Mucosa of descending colon (tissue), 3 donors: ENCODE measurements around the gene GUCY1B1. TPM values are rescaled to one million over a fixed set of nuclear protein-coding genes. Genes with fewer than 3 reads are reported as not detected.

Experiments
- ATAC-seq: fragments of 200-7000 bp; cut with Tn5 transposase; one replicate; pipeline ENCODE4 v1.9.1; 2020; ENCODE audit warnings: mild to moderate bottlenecking, moderate library complexity
- DNase-seq, 3 donors: peaks; one replicate each; pipeline ENCODE4 v3.0.0-alpha.2; 2020
- H3K36me3 ChIP-seq: fragments of 200-600 bp; one replicate; pipeline ENCODE4 v1.8.0; 2021; ENCODE audit warnings: low read depth, mild to moderate bottlenecking
- H3K4me1 ChIP-seq: fragments of 200-600 bp; one replicate; pipeline ENCODE4 v1.8.0; 2021; ENCODE audit warnings: low read depth, mild to moderate bottlenecking
- H3K4me3 ChIP-seq: fragments of 200-600 bp; one replicate; pipeline ENCODE4 v1.8.0; 2021; ENCODE audit warnings: mild to moderate bottlenecking
- H3K9me3 ChIP-seq: fragments of 200-600 bp; one replicate; pipeline ENCODE4 v1.8.0; 2021; ENCODE audit warnings: mild to moderate bottlenecking
- CTCF ChIP-seq: fragments of 200-600 bp; IDR thresholded peaks from one replicate; pipeline ENCODE4 v1.8.0; 2022; ENCODE audit warnings: antibody characterized with exemption, mild to moderate bottlenecking
- intact Hi-C, 2 donors: fragments of 100-400 bp; cut with DNase I in 1 of 2; cut with micrococcal nuclease in 1 of 2; formaldehyde crosslinking; loops; one replicate each; pipeline versions ENCODE4 v1.11.0 to v1.11.1; 2022; cut with DNase I, micrococcal nuclease
- total RNA-seq, 3 donors: library from RNA; stranded (reverse); fragmentation: NEBNext Ultra II Directional in 2 of 3; extraction: Animal tissue kit (Norgen Biotek cat#: 25700) in 2 of 3; gene quantifications; one replicate each; pipeline versions ENCODE4 v1.2.1 to v1.2.4, GENCODE V29; 2021 to 2023
- donor health status: DM: no; HTN: no; CAD: no; lungs with moderate emphysema.
- donor health status: DM: no; HTN: no; CAD: no.
- donor health status: DM: no; HTN: yes; CAD: no.

The GUCY1B1 gene
- total RNA-seq, 3 donors from 2014 or later, result 1.9 to 42.1 (median 6.2) TPM

GRCh38 chr4:155749041-155749440, 9.8 kb upstream of the GUCY1B1 start:
- ATAC-seq, result no peak

GRCh38 chr4:155751569-155751968, 7.3 kb upstream of the GUCY1B1 start:
- H3K4me3 ChIP-seq, result no peak overlapping the region

More at GRCh38 chr4:155749041-155749440, 9.8 kb upstream of the GUCY1B1 start:
- TF ChIP-seq CTCF, result no peak
- Histone ChIP-seq H3K4me3 (no peak overlapping the region), H3K36me3 (no peaks in the 10 kb centered on the region), H3K4me1 (no peaks in the 10 kb centered on the region), H3K9me3 (no peaks in the 10 kb centered on the region)
- no peak for DNase-seq
- intact Hi-C loops, result no loop called here

GRCh38 chr4:155757745-155758265, 1.0 kb upstream of the GUCY1B1 start:
- DNase-seq (no peak), ATAC-seq (no peak)
- Histone ChIP-seq H3K36me3 (no peaks in the 10 kb centered on the region), H3K4me3 (no peak overlapping the region), H3K4me1 (no peaks in the 10 kb centered on the region), H3K9me3 (no peaks in the 10 kb centered on the region)
- no peak for TF ChIP-seq CTCF
- intact Hi-C loops, result no loop called here

More at GRCh38 chr4:155751569-155751968, 7.3 kb upstream of the GUCY1B1 start:
- H3K4me1 ChIP-seq, result no peaks in the 10 kb centered on the region
- DNase-seq (no peak), ATAC-seq (no peak)
- intact Hi-C loops, result no loop called here
- TF ChIP-seq CTCF, result no peak
- no peaks in the 10 kb centered on the region for H3K36me3 ChIP-seq
- H3K9me3 ChIP-seq, result no peaks in the 10 kb centered on the region

GRCh38 chr4:155759372-155760252, 791 bp downstream of the GUCY1B1 start:
- Histone ChIP-seq H3K9me3 (no peaks in the 10 kb centered on the region), H3K36me3 (no peaks in the 10 kb centered on the region), H3K4me1 (no peaks in the 10 kb centered on the region), H3K4me3 (peak overlapping the region; percentile 17)
- TF ChIP-seq CTCF, result no peak
- intact Hi-C loops, result no loop called here
- peak; percentile 49 for ATAC-seq
- peak; percentile 14 to 50 (median 40) for DNase-seq

- TF ChIP-seq CTCF, result no peak
- intact Hi-C loops, result no loop called here
Observed at GRCh38 chr4:155761047-155761446, 2.2 kb downstream of the GUCY1B1 start.

More at GRCh38 chr4:155761047-155761446, 2.2 kb downstream of the GUCY1B1 start:
- Histone ChIP-seq H3K36me3 (no peaks in the 10 kb centered on the region), H3K4me1 (no peaks in the 10 kb centered on the region), H3K9me3 (no peaks in the 10 kb centered on the region), H3K4me3 (no peak overlapping the region)
- DNase-seq (no peak), ATAC-seq (no peak)
